ENCODE data around the gene WDR44.

Gene WDR44

GRCh38 chrX:118350221-118350620 is 4.3 kb downstream of the WDR44 start:
- Mint-ChIP-seq H3K4me1 (peaks cover 35% of the 10 kb centered on the region), H3K9me3 (no peaks in the 10 kb centered on the region), H3K27ac (peak overlapping the region; percentile 19), H3K27me3 (no peaks in the 10 kb centered on the region), H3K36me3 (no peaks in the 10 kb centered on the region), H3K4me3 (no peak overlapping the region)
- ATAC-seq = no peak

GRCh38 chrX:118350706-118351105 is 4.8 kb downstream of the WDR44 start:
- H3K36me3 Mint-ChIP-seq = no peaks in the 10 kb centered on the region
- H3K4me3 Mint-ChIP-seq = peak overlapping the region; percentile 12
- H3K4me1 Mint-ChIP-seq = peaks cover 39% of the 10 kb centered on the region
- no peak for ATAC-seq
- H3K9me3 Mint-ChIP-seq = no peaks in the 10 kb centered on the region
- H3K27me3 Mint-ChIP-seq = no peaks in the 10 kb centered on the region
- peak overlapping the region; percentile 19 for H3K27ac Mint-ChIP-seq

DNA sequence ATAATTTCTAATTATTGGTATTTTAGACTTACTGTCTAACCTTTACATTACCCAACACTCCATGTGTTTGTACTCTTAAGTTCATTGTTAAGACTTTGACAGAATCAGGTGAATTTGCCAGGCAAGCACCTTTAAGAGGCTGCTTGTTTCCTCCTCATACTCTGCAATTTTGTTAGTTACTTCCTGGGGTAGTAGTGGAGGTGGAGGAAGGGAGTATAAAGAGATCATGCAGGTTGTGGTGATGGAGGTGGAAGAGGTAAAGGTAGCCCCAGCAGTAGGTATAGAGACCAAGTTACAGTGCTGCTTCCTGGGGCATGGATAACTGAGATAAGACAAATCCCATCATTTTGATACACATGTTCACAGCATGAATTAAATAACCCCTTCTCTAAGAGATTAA is 6.7 kb downstream of the WDR44 start:
- Mint-ChIP-seq H3K4me1 (peaks cover 39% of the 10 kb centered on the region), H3K9me3 (no peaks in the 10 kb centered on the region), H3K27me3 (no peaks in the 10 kb centered on the region), H3K36me3 (no peaks in the 10 kb centered on the region), H3K4me3 (peak overlapping the region; percentile 44), H3K27ac (peak overlapping the region; percentile 62)
- ATAC-seq = no peak

DNA sequence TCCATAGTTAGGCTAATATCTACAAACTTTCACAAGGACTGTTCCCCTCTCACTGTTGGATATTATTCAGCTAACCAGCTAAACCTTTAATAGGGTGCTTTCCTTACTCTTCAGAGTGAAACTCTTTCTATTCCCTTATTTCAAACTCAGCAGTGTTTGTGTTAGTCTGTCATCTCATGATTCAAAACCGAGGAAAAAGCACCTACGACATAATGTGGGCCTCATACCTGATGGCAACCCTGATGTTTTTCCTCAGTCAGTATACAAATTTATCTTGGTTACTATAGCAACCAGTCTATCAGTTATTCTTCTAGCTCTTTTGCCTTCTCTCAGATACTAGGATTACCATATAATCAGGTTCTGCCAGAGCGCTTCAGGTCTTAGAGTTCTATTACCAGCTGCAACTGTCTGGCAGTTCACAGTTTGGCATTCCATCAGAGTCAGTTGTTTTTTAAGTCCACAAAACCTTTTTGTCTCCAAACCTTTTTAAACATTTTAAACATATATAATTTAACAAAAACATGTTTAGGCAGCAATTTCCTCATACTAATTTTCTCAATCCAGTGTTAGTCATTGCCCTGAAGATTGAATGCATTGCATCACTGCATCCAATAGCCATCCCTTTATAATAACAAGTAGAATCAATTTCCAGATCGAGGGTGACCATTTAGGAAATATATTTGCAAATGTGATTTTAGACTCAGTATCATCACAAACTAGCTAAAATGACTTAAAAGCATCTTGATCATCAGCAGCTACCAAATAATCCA is 7.4 kb downstream of the WDR44 start:
- Mint-ChIP-seq H3K27me3 (no peaks in the 10 kb centered on the region), H3K4me1 (peaks cover 39% of the 10 kb centered on the region), H3K36me3 (no peaks in the 10 kb centered on the region), H3K9me3 (no peaks in the 10 kb centered on the region), H3K4me3 (no peak overlapping the region), H3K27ac (peak overlapping the region; percentile 62)
- ATAC-seq = peak; percentile 76

- no peak for ATAC-seq
- Mint-ChIP-seq H3K27me3 (no peaks in the 10 kb centered on the region), H3K36me3 (no peaks in the 10 kb centered on the region), H3K4me1 (peaks cover 24% of the 10 kb centered on the region), H3K9me3 (no peaks in the 10 kb centered on the region), H3K4me3 (no peak overlapping the region), H3K27ac (no peak overlapping the region)
Observed at GRCh38 chrX:118355225-118355920, 9.5 kb downstream of the WDR44 start.

DNA sequence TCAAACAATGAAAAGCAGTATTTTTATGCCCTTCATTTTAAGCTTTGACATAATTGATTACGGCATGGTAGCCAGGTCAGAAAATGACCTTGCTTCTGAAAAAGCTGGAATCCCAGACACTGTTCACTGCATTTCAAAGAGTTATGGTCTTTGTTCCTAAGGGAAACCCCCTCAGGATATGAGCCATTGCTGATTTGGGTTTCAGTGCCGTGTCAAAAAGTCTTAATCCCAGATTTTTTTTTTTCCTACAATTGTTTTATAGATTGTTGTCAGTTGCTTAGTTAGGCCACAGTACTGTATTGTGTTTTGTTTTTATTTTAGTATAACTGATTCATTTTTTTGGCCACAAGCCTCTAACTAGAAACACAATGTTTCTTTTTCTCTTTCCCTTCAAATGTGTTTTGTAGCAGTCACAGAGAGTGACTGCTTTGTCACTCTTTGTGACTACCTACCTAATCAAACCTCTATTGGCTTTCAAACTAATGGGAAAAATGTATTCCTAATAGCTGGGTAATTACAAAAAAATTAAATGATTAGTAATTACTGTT is 10.3 kb downstream of the WDR44 start:
- ATAC-seq = no peak
- Mint-ChIP-seq H3K36me3 (no peaks in the 10 kb centered on the region), H3K27me3 (no peaks in the 10 kb centered on the region), H3K4me3 (no peak overlapping the region), H3K9me3 (no peaks in the 10 kb centered on the region), H3K4me1 (peaks cover 21% of the 10 kb centered on the region), H3K27ac (no peak overlapping the region)

- H3K27ac Mint-ChIP-seq = no peak overlapping the region
- H3K36me3 Mint-ChIP-seq = no peaks in the 10 kb centered on the region
- ATAC-seq = no peak
- H3K27me3 Mint-ChIP-seq = no peaks in the 10 kb centered on the region
- no peaks in the 10 kb centered on the region for H3K4me1 Mint-ChIP-seq
- no peaks in the 10 kb centered on the region for H3K9me3 Mint-ChIP-seq
- H3K4me3 Mint-ChIP-seq = no peak overlapping the region
Observed at GRCh38 chrX:118360429-118361125, 14.7 kb downstream of the WDR44 start.

DNA sequence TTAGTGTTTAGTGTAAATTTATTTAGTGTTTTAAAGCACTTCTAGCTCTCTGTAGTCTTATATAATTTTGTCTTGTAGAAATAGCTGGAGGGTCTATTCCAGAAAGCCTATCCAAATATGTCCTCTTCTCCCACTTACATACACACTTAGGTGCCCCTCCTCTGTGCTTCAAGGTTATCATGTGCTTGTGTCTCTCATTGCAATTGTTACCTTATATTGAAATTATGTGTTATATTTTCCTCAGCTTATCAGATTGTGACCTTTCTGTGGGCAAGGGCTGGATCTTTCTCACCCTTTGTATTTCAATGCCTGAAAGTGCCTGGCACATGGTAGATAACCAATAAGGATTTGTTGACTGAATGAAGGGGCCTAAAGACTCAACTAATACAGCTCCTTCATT is 18.4 kb downstream of the WDR44 start:
- Mint-ChIP-seq H3K27me3 (no peaks in the 10 kb centered on the region), H3K9me3 (no peaks in the 10 kb centered on the region), H3K4me1 (no peaks in the 10 kb centered on the region), H3K36me3 (no peaks in the 10 kb centered on the region), H3K4me3 (no peak overlapping the region), H3K27ac (no peak overlapping the region)
- ATAC-seq = no peak

DNA sequence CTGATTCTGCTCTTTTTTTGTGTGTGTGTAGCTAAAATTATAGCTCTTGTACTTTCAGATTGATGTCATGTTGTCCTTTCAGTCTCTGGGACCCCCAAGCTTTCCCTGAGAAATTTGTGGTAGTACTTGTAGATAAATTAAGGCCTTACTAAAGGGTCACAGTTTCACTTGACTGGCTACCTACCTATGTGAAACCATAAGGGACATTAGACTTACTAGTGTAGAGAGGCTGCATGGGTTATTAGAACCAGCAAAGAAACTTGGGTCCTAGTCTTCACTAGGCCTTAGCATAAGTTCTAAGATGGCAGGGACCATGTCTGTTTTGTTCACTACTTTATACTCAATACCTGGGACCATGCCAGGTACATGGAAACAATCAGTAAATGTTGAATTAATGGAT is 21.4 kb downstream of the WDR44 start:
- Mint-ChIP-seq H3K27ac (no peak overlapping the region), H3K9me3 (no peaks in the 10 kb centered on the region), H3K36me3 (no peaks in the 10 kb centered on the region), H3K4me1 (peaks cover 6% of the 10 kb centered on the region), H3K27me3 (no peaks in the 10 kb centered on the region), H3K4me3 (no peak overlapping the region)
- no peak for ATAC-seq

DNA sequence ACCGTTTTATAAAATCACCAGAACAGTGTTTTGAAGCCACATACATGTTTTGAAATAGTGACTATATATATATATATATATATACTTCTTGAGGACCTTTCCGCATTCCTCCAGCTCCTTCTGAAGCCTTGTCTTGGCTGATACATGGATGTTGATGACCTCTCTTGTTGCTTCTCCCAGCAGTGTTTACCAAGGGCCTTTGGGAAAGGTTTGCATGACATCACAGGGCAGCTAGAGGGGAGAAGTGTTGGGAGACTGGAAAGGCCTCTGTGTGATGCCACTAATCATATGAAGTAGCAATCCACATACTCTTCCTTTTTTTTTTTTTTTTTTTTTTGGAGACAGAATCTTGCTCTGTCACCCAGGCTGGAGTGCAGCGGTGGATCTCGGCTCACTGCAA is 22.5 kb downstream of the WDR44 start:
- Mint-ChIP-seq H3K4me1 (peaks cover 6% of the 10 kb centered on the region), H3K27me3 (no peaks in the 10 kb centered on the region), H3K36me3 (no peaks in the 10 kb centered on the region), H3K27ac (no peak overlapping the region), H3K9me3 (no peaks in the 10 kb centered on the region), H3K4me3 (no peak overlapping the region)
- ATAC-seq = no peak

DNA sequence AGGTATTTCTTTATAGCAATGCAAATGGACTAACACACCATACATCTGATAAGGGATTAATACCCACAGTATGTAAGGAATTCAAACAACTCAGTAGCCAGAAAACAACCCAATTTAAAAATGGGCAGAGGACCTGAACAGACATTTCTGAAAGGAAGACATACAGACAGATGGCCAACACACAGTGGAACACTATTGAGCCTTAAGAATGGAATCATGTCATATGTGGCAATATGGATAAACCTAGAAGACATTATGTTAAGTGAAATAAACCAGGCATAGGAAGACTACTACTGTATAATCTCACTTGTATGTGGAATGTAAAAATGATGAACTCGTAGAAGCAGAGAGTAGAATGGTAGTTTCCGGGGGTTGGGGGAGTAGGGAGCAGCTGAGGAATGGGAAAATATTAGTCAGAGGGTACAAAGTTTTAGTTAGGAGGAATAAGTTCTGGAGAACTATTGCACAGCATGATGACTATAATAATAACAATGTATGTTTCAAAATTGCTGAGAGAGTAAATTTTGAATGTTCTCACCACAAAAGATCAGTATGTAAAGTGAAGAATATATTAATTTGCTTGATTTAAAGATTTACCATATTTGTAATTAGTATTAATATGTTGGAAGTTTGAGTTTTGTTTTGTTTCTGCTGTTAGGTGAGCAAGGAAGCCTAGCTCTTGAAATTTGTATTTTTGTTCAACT is 25.2 kb downstream of the WDR44 start:
- Mint-ChIP-seq H3K9me3 (no peaks in the 10 kb centered on the region), H3K27me3 (no peaks in the 10 kb centered on the region), H3K4me3 (no peak overlapping the region), H3K4me1 (peaks cover 6% of the 10 kb centered on the region), H3K27ac (no peak overlapping the region), H3K36me3 (no peaks in the 10 kb centered on the region)
- ATAC-seq = no peak

DNA sequence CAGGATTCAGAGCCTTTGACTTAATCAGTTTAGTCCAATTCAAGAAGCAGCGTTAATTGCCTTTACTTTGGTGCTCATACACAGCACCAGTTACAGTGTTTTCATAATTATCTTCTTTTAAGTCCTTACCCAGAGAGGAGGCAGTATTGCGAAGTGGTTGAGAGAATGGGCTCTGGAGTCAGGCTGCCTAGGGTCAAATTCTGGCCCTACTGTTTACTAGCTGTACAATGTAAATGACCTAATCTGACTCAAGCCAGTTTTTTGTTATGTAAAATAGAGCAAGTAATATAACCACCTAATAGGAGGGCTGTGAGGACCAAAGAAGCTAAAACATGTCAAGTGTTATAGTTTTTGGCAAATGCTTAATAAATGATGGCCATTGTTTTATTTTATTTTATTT is 27.6 kb downstream of the WDR44 start:
- Mint-ChIP-seq H3K9me3 (no peaks in the 10 kb centered on the region), H3K4me3 (no peak overlapping the region), H3K4me1 (peaks cover 6% of the 10 kb centered on the region), H3K27me3 (no peaks in the 10 kb centered on the region), H3K27ac (no peak overlapping the region), H3K36me3 (no peaks in the 10 kb centered on the region)
- ATAC-seq = no peak

- H3K27ac Mint-ChIP-seq = no peak overlapping the region
- no peak for ATAC-seq
- peaks cover 6% of the 10 kb centered on the region for H3K36me3 Mint-ChIP-seq
- no peaks in the 10 kb centered on the region for H3K4me1 Mint-ChIP-seq
- H3K27me3 Mint-ChIP-seq = no peaks in the 10 kb centered on the region
- no peak overlapping the region for H3K4me3 Mint-ChIP-seq
- H3K9me3 Mint-ChIP-seq = no peaks in the 10 kb centered on the region
Observed at GRCh38 chrX:118383120-118383519, 37.2 kb downstream of the WDR44 start.

- peaks cover 19% of the 10 kb centered on the region for H3K36me3 Mint-ChIP-seq
- no peaks in the 10 kb centered on the region for H3K27me3 Mint-ChIP-seq
- no peak overlapping the region for H3K4me3 Mint-ChIP-seq
- H3K4me1 Mint-ChIP-seq = no peaks in the 10 kb centered on the region
- no peaks in the 10 kb centered on the region for H3K9me3 Mint-ChIP-seq
- no peak for ATAC-seq
- no peak overlapping the region for H3K27ac Mint-ChIP-seq
Observed at GRCh38 chrX:118392716-118393115, 46.8 kb downstream of the WDR44 start.

DNA sequence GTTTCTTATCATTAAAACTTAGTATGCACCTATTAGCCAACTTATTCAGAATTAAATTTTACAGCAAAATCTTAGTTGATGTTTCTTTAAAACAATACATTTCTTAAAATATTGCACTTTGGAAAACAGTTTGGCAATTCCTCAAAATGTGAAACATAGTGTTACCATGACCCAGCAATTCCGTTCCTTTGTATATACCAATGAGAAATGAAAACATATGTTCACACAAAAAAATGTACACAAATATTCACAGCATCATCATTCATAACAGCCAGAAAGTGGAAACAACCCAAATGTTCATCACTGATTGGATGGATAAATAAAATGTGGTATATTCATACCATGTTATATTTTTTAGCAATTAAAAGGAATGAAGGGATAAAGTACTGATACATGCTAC is 50.2 kb downstream of the WDR44 start:
- H3K36me3 Mint-ChIP-seq = peaks cover 28% of the 10 kb centered on the region
- no peaks in the 10 kb centered on the region for H3K9me3 Mint-ChIP-seq
- H3K27me3 Mint-ChIP-seq = no peaks in the 10 kb centered on the region
- no peaks in the 10 kb centered on the region for H3K4me1 Mint-ChIP-seq
- no peak for ATAC-seq
- no peak overlapping the region for H3K27ac Mint-ChIP-seq
- no peak overlapping the region for H3K4me3 Mint-ChIP-seq

Data from stimulated activated memory B cell treated with anti-CD40 and anti-IgM and Interleukin-4, amounts not matched to agents 10 μg/mL and 1 μg/mL and 100 μg/mL, for 72 hours (primary cell).